Measurements from ENCODE around the gene EXOG.

GRCh38 chr3:38533285-38533976, 37.3 kb downstream of the EXOG start:
- no peak for TF ChIP-seq CTCF (IDR thresholded peaks at IDR 0.05)
- TF ChIP-seq EZH2 (IDR thresholded peaks at IDR 0.05; ENCODE audit: borderline replicate concordance, insufficient read depth, low read depth, low read length, poor library complexity, severe bottlenecking), result no peak

Data from B cell (primary cell).